NOMO-1 treated with dmso at 0.1 percent for 144 hours (cell line): ENCODE data around the gene CT45A6.
"Not testable (repeated sequence)": the region's sequence is repeated elsewhere in the genome, so short reads cannot be mapped to it uniquely, and the experiment has no call there.

Experiments used
- DNase-seq: peaks from one replicate; lab custom pipeline; 2025; ENCODE audit not compliant: unreplicated experiment; lab: John Stamatoyannopoulos, UW

CT45A6 gene, protein sequence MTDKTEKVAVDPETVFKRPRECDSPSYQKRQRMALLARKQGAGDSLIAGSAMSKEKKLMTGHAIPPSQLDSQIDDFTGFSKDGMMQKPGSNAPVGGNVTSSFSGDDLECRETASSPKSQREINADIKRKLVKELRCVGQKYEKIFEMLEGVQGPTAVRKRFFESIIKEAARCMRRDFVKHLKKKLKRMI

DNA sequence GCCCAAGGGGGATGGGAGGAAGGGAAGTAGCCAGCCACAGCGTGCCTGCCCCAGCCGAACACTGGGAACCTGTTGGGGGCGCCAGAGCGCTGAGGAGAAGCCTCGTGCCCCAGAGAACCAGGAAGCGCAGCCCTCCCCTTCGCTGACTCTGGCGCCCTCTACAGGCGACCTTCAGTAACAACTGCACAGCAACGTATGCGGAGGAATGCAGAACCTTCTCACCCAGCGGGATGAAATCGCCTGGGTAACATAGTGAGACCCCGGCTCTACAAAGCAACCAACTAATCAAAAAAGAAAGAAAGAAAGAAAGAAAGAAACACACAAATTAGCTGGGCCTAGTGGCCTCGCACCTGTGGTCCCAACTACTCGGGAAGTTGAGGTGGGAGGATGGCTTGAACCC is at the start of gene CT45A6:
Gene CT45A6, minus strand, starts transcription at position 101 of the 400 bp plus-strand sequence. CDS start 3,794 bp downstream, outside the sequence.
- DNase-seq, result not testable (repeated sequence)

DNA sequence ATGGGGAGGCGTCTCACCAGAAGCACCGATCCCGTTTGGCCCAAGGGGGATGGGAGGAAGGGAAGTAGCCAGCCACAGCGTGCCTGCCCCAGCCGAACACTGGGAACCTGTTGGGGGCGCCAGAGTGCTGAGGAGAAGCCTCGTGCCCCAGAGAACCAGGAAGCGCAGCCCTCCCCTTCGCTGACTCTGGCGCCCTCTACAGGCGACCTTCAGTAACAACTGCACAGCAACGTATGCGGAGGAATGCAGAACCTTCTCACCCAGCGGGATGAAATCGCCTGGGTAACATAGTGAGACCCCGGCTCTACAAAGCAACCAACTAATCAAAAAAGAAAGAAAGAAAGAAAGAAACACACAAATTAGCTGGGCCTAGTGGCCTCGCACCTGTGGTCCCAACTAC is 34.6 kb upstream of the CT45A6 start, which contains the start of gene CT45A7:
Gene CT45A7, minus strand, starts transcription at position 101 of the 400 bp plus-strand sequence. CDS start 3,747 bp downstream, outside the sequence.
- DNase-seq, result not testable (repeated sequence)

DNA sequence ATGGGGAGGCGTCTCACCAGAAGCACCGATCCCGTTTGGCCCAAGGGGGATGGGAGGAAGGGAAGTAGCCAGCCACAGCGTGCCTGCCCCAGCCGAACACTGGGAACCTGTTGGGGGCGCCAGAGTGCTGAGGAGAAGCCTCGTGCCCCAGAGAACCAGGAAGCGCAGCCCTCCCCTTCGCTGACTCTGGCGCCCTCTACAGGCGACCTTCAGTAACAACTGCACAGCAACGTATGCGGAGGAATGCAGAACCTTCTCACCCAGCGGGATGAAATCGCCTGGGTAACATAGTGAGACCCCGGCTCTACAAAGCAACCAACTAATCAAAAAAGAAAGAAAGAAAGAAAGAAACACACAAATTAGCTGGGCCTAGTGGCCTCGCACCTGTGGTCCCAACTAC is 17.3 kb upstream of the CT45A6 start, which contains the start of gene CT45A2:
Gene CT45A2, minus strand, starts transcription at position 101 of the 400 bp plus-strand sequence. CDS start 3,747 bp downstream, outside the sequence.
- DNase-seq, result not testable (repeated sequence)

DNA sequence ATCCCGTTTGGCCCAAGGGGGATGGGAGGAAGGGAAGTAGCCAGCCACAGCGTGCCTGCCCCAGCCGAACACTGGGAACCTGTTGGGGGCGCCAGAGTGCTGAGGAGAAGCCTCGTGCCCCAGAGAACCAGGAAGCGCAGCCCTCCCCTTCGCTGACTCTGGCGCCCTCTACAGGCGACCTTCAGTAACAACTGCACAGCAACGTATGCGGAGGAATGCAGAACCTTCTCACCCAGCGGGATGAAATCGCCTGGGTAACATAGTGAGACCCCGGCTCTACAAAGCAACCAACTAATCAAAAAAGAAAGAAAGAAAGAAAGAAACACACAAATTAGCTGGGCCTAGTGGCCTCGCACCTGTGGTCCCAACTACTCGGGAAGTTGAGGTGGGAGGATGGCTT is 17.2 kb downstream of the CT45A6 start, which contains the start of gene CT45A5:
Gene CT45A5, minus strand, starts transcription at position 101 of the 400 bp plus-strand sequence. CDS start 3,774 bp downstream, outside the sequence.
- DNase-seq, result not testable (repeated sequence)

DNA sequence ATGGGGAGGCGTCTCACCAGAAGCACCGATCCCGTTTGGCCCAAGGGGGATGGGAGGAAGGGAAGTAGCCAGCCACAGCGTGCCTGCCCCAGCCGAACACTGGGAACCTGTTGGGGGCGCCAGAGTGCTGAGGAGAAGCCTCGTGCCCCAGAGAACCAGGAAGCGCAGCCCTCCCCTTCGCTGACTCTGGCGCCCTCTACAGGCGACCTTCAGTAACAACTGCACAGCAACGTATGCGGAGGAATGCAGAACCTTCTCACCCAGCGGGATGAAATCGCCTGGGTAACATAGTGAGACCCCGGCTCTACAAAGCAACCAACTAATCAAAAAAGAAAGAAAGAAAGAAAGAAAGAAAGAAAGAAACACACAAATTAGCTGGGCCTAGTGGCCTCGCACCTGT is 34.5 kb downstream of the CT45A6 start, which contains the start of gene CT45A3:
Gene CT45A3, minus strand, starts transcription at position 101 of the 400 bp plus-strand sequence. CDS start 3,747 bp downstream, outside the sequence.
- DNase-seq, result not testable (repeated sequence)

DNA sequence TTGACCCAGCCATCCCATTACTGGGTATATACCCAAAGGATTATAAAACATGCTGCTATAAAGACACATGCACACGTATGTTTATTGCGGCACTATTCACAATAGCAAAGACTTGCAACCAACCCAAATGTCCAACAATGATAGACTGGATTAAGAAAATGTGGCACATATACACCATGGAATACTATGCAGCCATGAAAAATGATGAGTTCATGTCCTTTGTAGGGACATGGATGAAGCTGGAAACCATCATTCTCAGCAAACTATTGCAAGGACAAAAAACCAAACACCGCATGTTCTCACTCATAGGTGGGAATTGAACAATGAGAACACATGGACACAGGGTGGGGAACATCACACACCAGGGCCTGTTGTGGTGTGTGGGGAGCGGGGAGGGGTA is 57.8 kb downstream of the CT45A6 start:
- not testable (repeated sequence) for DNase-seq
